Central memory CD8-positive, alpha-beta T cell (primary cell): ENCODE data around the gene TBR1.

Experiments
- ATAC-seq: fragments of 150-1000 bp; cut with Tn5 transposase; replicated peaks from 2 replicates; pipeline ENCODE4 v1.10.0; 2022; ENCODE audit warnings: mild to moderate bottlenecking, moderate FRiP score, moderate number of reproducible peaks; ENCODE audit not compliant: poor library complexity, severe bottlenecking; ENCODE audit errors: extremely low read depth
- DNase-seq, 2 donors: peaks; one replicate each; pipeline ENCODE4 v3.0.0; 2021; ENCODE audit warnings: low spot score in 2 of 2
- H3K27ac Mint-ChIP-seq: one replicate; pipeline ENCODE4 v1.8.0; 2022; ENCODE audit warnings: low read depth, mild to moderate bottlenecking, moderate library complexity, mixed read lengths
- H3K27me3 Mint-ChIP-seq: one replicate; pipeline ENCODE4 v1.8.0; 2022; ENCODE audit warnings: mixed read lengths
- H3K36me3 Mint-ChIP-seq: one replicate; pipeline ENCODE4 v1.8.0; 2022; ENCODE audit warnings: mild to moderate bottlenecking, moderate library complexity, mixed read lengths; ENCODE audit not compliant: insufficient read depth
- H3K4me1 Mint-ChIP-seq: one replicate; pipeline ENCODE4 v1.8.0; 2022; ENCODE audit warnings: mixed read lengths
- H3K4me3 Mint-ChIP-seq: one replicate; pipeline ENCODE4 v1.8.0; 2022; ENCODE audit warnings: mild to moderate bottlenecking, moderate library complexity, mixed read lengths
- H3K9me3 Mint-ChIP-seq: one replicate; pipeline ENCODE4 v1.8.0; 2022; ENCODE audit warnings: mixed read lengths

Gene TBR1

GRCh38 chr2:161474920-161475319 is 58.8 kb downstream of the TBR1 start:
- DNase-seq (no peak), ATAC-seq (no peak)
- Mint-ChIP-seq H3K27me3 (peaks cover 38% of the 10 kb centered on the region), H3K27ac (no peak overlapping the region), H3K9me3 (no peaks in the 10 kb centered on the region), H3K36me3 (no peaks in the 10 kb centered on the region), H3K4me1 (no peaks in the 10 kb centered on the region), H3K4me3 (no peak overlapping the region)
